Fibroblast of mammary gland (primary cell): ENCODE measurements around the gene XIST.
"Not testable (repeated sequence)": the region's sequence is repeated elsewhere in the genome, so short reads cannot be mapped to it uniquely, and the experiment has no call there.

ENCODE experiments used
- DNase-seq: peaks from one replicate; pipeline ENCODE4 v3.0.0-alpha.2; 2010; ENCODE audit warnings: low read depth
- H3K4me3 ChIP-seq: 2 replicates; pipeline ENCODE4 v1.5.1; 2011; ENCODE audit warnings: low read depth, mild to moderate bottlenecking, low read length, moderate library complexity; ENCODE audit not compliant: control insufficient read depth
- CTCF ChIP-seq: conservative IDR thresholded peaks from 2 replicates; pipeline ENCODE4 v1.5.1; 2011; ENCODE audit warnings: low read depth, low read length, inconsistent platforms; ENCODE audit not compliant: control insufficient read depth, insufficient read depth

Gene XIST

GRCh38 chrX:73812256-73812655 is 40.3 kb downstream of the XIST start:
- peak; percentile 41 for DNase-seq
- TF ChIP-seq CTCF, result no peak
- no peak overlapping the region for H3K4me3 ChIP-seq

- DNase-seq, result not testable (repeated sequence)
Measured at GRCh38 chrX:73804109-73804508, 48.4 kb downstream of the XIST start.

GRCh38 chrX:73799888-73800287 is 52.6 kb downstream of the XIST start:
- no peak for DNase-seq
- no peak for TF ChIP-seq CTCF
- H3K4me3 ChIP-seq, result no peak overlapping the region

More at GRCh38 chrX:73804109-73804508, 48.4 kb downstream of the XIST start:
- not testable (repeated sequence) for H3K4me3 ChIP-seq

DNA sequence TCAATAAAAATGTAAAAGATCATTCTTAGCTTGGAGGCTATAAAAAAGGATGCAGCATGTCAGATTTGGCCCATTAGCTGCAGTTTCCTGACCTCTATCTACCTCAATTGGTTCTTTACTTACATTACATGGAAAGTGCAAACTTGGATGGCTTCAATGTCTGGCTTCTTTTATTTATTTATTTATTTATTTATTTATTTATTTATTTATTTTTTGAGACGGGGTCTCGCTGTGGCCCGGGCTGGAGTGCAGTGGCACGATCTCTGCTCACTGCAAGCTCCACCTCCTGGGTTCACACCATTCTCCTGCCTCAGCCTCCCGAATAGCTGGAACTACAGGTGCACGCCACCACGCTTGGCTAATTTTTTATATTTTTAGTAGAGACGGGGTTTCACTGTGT is 60.0 kb downstream of the XIST start:
- not testable (repeated sequence) for DNase-seq, H3K4me3 ChIP-seq

DNA sequence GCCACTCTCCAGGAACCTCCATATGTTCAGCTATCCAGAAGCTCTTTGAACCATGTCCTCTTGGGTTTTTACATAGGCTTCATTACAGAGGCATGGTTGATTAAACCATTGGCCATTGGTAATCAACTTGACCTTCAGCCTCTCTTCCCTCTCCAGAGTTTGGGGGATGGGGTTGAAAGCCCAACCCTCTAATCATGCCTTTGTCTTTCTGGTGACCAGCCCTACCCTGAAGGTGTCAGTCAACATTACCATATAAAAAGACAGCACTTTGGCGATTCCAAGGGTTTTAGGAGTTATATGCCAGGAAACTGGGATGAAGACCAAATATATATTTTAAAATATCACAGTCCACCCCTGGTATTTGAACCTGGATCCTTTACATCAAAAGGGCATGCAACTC is 67.0 kb downstream of the XIST start:
- H3K4me3 ChIP-seq, result no peak overlapping the region
- DNase-seq, result no peak
- TF ChIP-seq CTCF, result no peak
